GM18498 (cell line): ENCODE measurements around the gene LSM14B.

Experiments used
- ATAC-seq: cut with Tn5 transposase; IDR thresholded peaks from one replicate; pipeline ENCODE4 v1.9.1; 2021; ENCODE audit warnings: mild to moderate bottlenecking, moderate library complexity; ENCODE audit not compliant: unreplicated experiment

LSM14B gene

GRCh38 chr20:62160876-62161275, 38.6 kb downstream of the LSM14B start:
- no peak for ATAC-seq

GRCh38 chr20:62161347-62161746, 39.1 kb downstream of the LSM14B start:
- no peak for ATAC-seq

GRCh38 chr20:62162765-62163484, 40.6 kb downstream of the LSM14B start:
- ATAC-seq, result no peak

- ATAC-seq, result no peak
Measured at GRCh38 chr20:62163485-62163865, 41.2 kb downstream of the LSM14B start.

GRCh38 chr20:62163986-62164762, 41.9 kb downstream of the LSM14B start:
- no peak for ATAC-seq

GRCh38 chr20:62164879-62165761, 42.8 kb downstream of the LSM14B start:
- no peak for ATAC-seq

- ATAC-seq, result no peak
Measured at GRCh38 chr20:62165762-62166399, 43.6 kb downstream of the LSM14B start.

GRCh38 chr20:62167474-62167873, 45.2 kb downstream of the LSM14B start:
- no peak for ATAC-seq

- ATAC-seq, result no peak
Measured at GRCh38 chr20:62168061-62168460, 45.8 kb downstream of the LSM14B start.

GRCh38 chr20:62168890-62169435, 46.7 kb downstream of the LSM14B start:
- ATAC-seq, result no peak

GRCh38 chr20:62170536-62170935, 48.3 kb downstream of the LSM14B start:
- ATAC-seq, result no peak

GRCh38 chr20:62171245-62171644, 49.0 kb downstream of the LSM14B start:
- ATAC-seq, result no peak

- ATAC-seq, result no peak
Measured at GRCh38 chr20:62172666-62173065, 50.4 kb downstream of the LSM14B start.

GRCh38 chr20:62174021-62174804, 51.9 kb downstream of the LSM14B start:
- no peak for ATAC-seq

- no peak for ATAC-seq
Measured at GRCh38 chr20:62174870-62175624, 52.8 kb downstream of the LSM14B start.

GRCh38 chr20:62175711-62176110, 53.4 kb downstream of the LSM14B start:
- ATAC-seq, result no peak

GRCh38 chr20:62176866-62177265, 54.6 kb downstream of the LSM14B start:
- no peak for ATAC-seq

- no peak for ATAC-seq
Measured at GRCh38 chr20:62177307-62177706, 55.0 kb downstream of the LSM14B start.
